ENCODE data around the gene RELN. TPM values are rescaled to one million over a fixed set of nuclear protein-coding genes. Genes with fewer than 3 reads are reported as not detected.

The RELN gene
- total RNA-seq, 1 experiment from 2014 or later: 0.02 TPM

DNA sequence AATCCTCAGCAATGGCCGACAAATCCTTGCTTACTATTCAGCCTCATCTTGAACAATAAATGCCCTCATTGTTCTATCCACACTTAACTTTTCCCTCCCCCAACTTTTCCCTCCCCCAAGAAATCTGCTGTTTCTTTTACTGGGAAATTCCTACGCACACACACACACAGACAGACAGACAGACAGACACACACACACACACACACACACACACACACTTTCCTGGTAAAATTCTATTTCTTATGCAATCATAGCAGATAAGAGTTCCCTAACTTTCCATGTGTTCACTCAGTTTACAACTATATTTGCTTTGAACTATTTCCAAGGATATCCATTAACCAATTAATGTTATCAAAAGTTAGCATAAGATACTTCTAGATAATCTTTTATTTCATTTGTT lies 52.9 kb downstream of the RELN start:
- no peaks in the 10 kb centered on the region for H3K23me2 ChIP-seq (ENCODE audit: insufficient read length, low read depth, low read length, poor library complexity, severe bottlenecking)
- no peak overlapping the region for H2BK20ac ChIP-seq (ENCODE audit: low read depth, low read length, poor library complexity, severe bottlenecking)
- no peak overlapping the region for H3K4ac ChIP-seq (ENCODE audit: low read depth, low read length)
- H4K20me1 ChIP-seq (ENCODE audit: control insufficient read depth, insufficient read depth, insufficient read length): no peaks in the 10 kb centered on the region
- H3K4me1 ChIP-seq (ENCODE audit: insufficient read depth, low read length): no peaks in the 10 kb centered on the region
- H4K91ac ChIP-seq (ENCODE audit: insufficient read length, low read depth, low read length): no peak overlapping the region
- no peak overlapping the region for H3K56ac ChIP-seq (ENCODE audit: insufficient read length, low read depth, low read length)
- no peak for DNase-seq
- H3K27ac Mint-ChIP-seq: no peak overlapping the region
- H2BK5ac ChIP-seq (ENCODE audit: insufficient read length, low read length): no peak overlapping the region
- no peaks in the 10 kb centered on the region for H3K27me3 Mint-ChIP-seq (ENCODE audit: low read depth)
- H3K9me3 ChIP-seq (ENCODE audit: control insufficient read depth, low read depth, low read length): no peaks in the 10 kb centered on the region
- H2BK12ac ChIP-seq (ENCODE audit: insufficient read length, low read depth, low read length): no peak overlapping the region
- TF ChIP-seq CTCF (conservative IDR thresholded peaks at IDR 0.05): no peak
- no peaks in the 10 kb centered on the region for H3K36me3 Mint-ChIP-seq (ENCODE audit: insufficient read depth in 1 of 3, low read depth in 3 of 3)
- H3K79me2 ChIP-seq (ENCODE audit: insufficient read depth, low read length): no peaks in the 10 kb centered on the region
- H2BK120ac ChIP-seq (ENCODE audit: low read depth, low read length, poor library complexity, severe bottlenecking): no peak overlapping the region
- no peak overlapping the region for H3K27ac ChIP-seq (ENCODE audit: insufficient read length, low read depth, low read length)
- H2AFZ ChIP-seq (ENCODE audit: low read length): no peak overlapping the region
- no peak overlapping the region for H3K4me2 ChIP-seq (ENCODE audit: insufficient read depth, insufficient read length, low read length)
- H3K18ac ChIP-seq (ENCODE audit: insufficient read length, low read depth, low read length): no peak overlapping the region
- no peak overlapping the region for H3K14ac ChIP-seq (ENCODE audit: insufficient read depth, low read length)
- no peak overlapping the region for H2AK5ac ChIP-seq (ENCODE audit: insufficient read length, low read length)
- WGBS (ENCODE audit: extremely low coverage, insufficient read length, low lambda C conversion rate): no CpG with 5 or more reads among the region's 2 CpGs
- peaks cover 0 to 14% of the 10 kb centered on the region in 2 experiments; a peak in 3 of 4 replicates for H3K4me1 Mint-ChIP-seq
- no peak overlapping the region for H4K8ac ChIP-seq (replicated peaks; ENCODE audit: insufficient read length, low read depth, low read length)
- H2BK15ac ChIP-seq (ENCODE audit: low read depth, low read length): no peak overlapping the region
- no peaks in the 10 kb centered on the region for H3K79me1 ChIP-seq (ENCODE audit: insufficient read depth, low read depth, low read length, poor library complexity, severe bottlenecking)
- H3K9ac ChIP-seq (ENCODE audit: extremely low read depth, insufficient read length, low read length): no peak overlapping the region
- no peak overlapping the region for H3T11ph ChIP-seq (ENCODE audit: low read length)
- no peaks in the 10 kb centered on the region for H3K27me3 ChIP-seq (ENCODE audit: insufficient read depth, low read length)
- H3K23ac ChIP-seq (ENCODE audit: insufficient read length, low read depth, low read length): no peak overlapping the region
- no peak overlapping the region for H3K4me3 Mint-ChIP-seq
- H3K9me3 Mint-ChIP-seq: no peaks in the 10 kb centered on the region
- no peak overlapping the region for H4K5ac ChIP-seq (ENCODE audit: insufficient read length, low read depth, low read length)

All from H9 (cell line).